ENCODE results near the gene RTN4RL2. TPM values are rescaled to one million over a fixed set of nuclear protein-coding genes. Genes with fewer than 3 reads are reported as not detected.

Gene RTN4RL2
- total RNA-seq, 4 donors from 2014 or later, result 0.20 to 1.5 (median 0.42) TPM; not detected in 1

- Histone ChIP-seq H3K36me3 (peaks cover 0 to 6% (median 0%) of the 10 kb centered on the region in 3 donors), H3K4me3 (no peak overlapping the region), H3K27ac (no peak overlapping the region), H3K27me3 (peaks cover 0 to 48% of the 10 kb centered on the region in 2 donors), H3K9me3 (no peaks in the 10 kb centered on the region), H3K4me1 (peaks cover 0 to 23% (median 16%) of the 10 kb centered on the region in 4 donors)
- no peak for DNase-seq (ENCODE audit: low spot score in 2 of 2)
- TF ChIP-seq CTCF (IDR thresholded peaks at IDR 0.05) (no peak), EP300 (IDR thresholded peaks at IDR 0.05) (no peak), POLR2A (IDR thresholded peaks at IDR 0.05) (no peak)
- 59 to 62% methylated on average over 14 of the region's 14 CpGs for WGBS, 2 donors
Measured at GRCh38 chr11:57463671-57464538, 3.6 kb downstream of the RTN4RL2 start.

GRCh38 chr11:57464539-57465181 is 4.3 kb downstream of the RTN4RL2 start:
- TF ChIP-seq CTCF (IDR thresholded peaks at IDR 0.05) (no peak), POLR2A (IDR thresholded peaks at IDR 0.05) (no peak), EP300 (IDR thresholded peaks at IDR 0.05) (no peak)
- Histone ChIP-seq H3K27me3 (peaks cover 0 to 40% of the 10 kb centered on the region in 2 donors), H3K27ac (no peak overlapping the region), H3K4me1 (peaks cover 0 to 15% (median 9%) of the 10 kb centered on the region in 4 donors), H3K9me3 (no peaks in the 10 kb centered on the region), H3K36me3 (peaks cover 0 to 6% (median 0%) of the 10 kb centered on the region in 3 donors), H3K4me3 (no peak overlapping the region)
- WGBS, 2 donors, result 43 to 45% methylated on average over 29 to 30 of the region's 30 CpGs
- DNase-seq (ENCODE audit: low spot score in 2 of 2), result no peak

GRCh38 chr11:57466680-57467079 is 6.4 kb downstream of the RTN4RL2 start:
- no peak overlapping the region for H3K27ac ChIP-seq
- H3K9me3 ChIP-seq, result no peaks in the 10 kb centered on the region
- H3K4me1 ChIP-seq, result no peaks in the 10 kb centered on the region
- TF ChIP-seq POLR2A (IDR thresholded peaks at IDR 0.05) (no peak), EP300 (IDR thresholded peaks at IDR 0.05) (no peak), CTCF (IDR thresholded peaks at IDR 0.05) (no peak)
- H3K4me3 ChIP-seq, result no peak overlapping the region
- peaks cover 0 to 28% of the 10 kb centered on the region in 2 donors for H3K27me3 ChIP-seq
- 44% methylated on average over 4 of the region's 4 CpGs for WGBS, 2 donors
- H3K36me3 ChIP-seq, result peaks cover 0 to 6% (median 0%) of the 10 kb centered on the region in 3 donors
- DNase-seq (ENCODE audit: low spot score in 2 of 2), result no peak

- 62 to 76% methylated on average over 23 of the region's 23 CpGs for WGBS, 2 donors
- DNase-seq (ENCODE audit: low spot score in 2 of 2), result no peak
- H3K27me3 ChIP-seq, result peaks cover 0 to 26% of the 10 kb centered on the region in 2 donors
- H3K36me3 ChIP-seq, result peaks cover 0 to 6% (median 0%) of the 10 kb centered on the region in 3 donors
- no peak overlapping the region for H3K4me3 ChIP-seq
- no peak for TF ChIP-seq POLR2A (IDR thresholded peaks at IDR 0.05)
- H3K9me3 ChIP-seq, result no peaks in the 10 kb centered on the region
- no peak overlapping the region for H3K27ac ChIP-seq
- no peaks in the 10 kb centered on the region for H3K4me1 ChIP-seq
Measured at GRCh38 chr11:57467508-57468157, 7.3 kb downstream of the RTN4RL2 start.

GRCh38 chr11:57468276-57468675 is 7.9 kb downstream of the RTN4RL2 start:
- Histone ChIP-seq H3K27ac (no peak overlapping the region), H3K9me3 (no peaks in the 10 kb centered on the region), H3K36me3 (peaks cover 0 to 6% (median 0%) of the 10 kb centered on the region in 3 donors), H3K4me3 (no peak overlapping the region), H3K4me1 (no peaks in the 10 kb centered on the region), H3K27me3 (peaks cover 0 to 25% of the 10 kb centered on the region in 2 donors)
- DNase-seq (ENCODE audit: low spot score in 2 of 2), result no peak
- TF ChIP-seq EP300 (IDR thresholded peaks at IDR 0.05), result no peak
- no peak for TF ChIP-seq POLR2A (IDR thresholded peaks at IDR 0.05)
- TF ChIP-seq CTCF (IDR thresholded peaks at IDR 0.05), result no peak
- 48 to 68% methylated on average over 4 of the region's 4 CpGs for WGBS, 2 donors

All from tibial nerve (tissue), 4 donors.